HepG2 (cell line): Measurements from ENCODE around the gene ASTN2. TPM values are rescaled to one million over a fixed set of nuclear protein-coding genes. Genes with fewer than 3 reads are reported as not detected.

Experiments used
- ATAC-seq: fragments of 200-7000 bp; cut with Tn5 transposase; 3 replicates; pipeline ENCODE4 v1.9.1; 2020; ENCODE audit warnings: mild to moderate bottlenecking, moderate library complexity
- BruUV-seq: library from RNA; stranded (reverse); fragments of 400-500 nt; replicated peaks from 2 replicates; lab custom pipeline; 2021; lab: Mats Ljungman, UMichigan
- CTCF ChIA-PET: fragments of 300-600 bp; formaldehyde crosslinking; extraction: SDS; loops from one replicate; lab custom pipeline; 2021; ENCODE audit warnings: low total read pairs, inconsistent platforms, low intra/inter-chr PET ratio; lab: Yijun Ruan, JAX
- POLR2A ChIA-PET: fragments of 350-600 bp; sonication (Branson Sonifier 250); formaldehyde crosslinking; loops from one replicate; lab custom pipeline; 2020; ENCODE audit warnings: antibody characterized with exemption, inconsistent platforms; lab: Yijun Ruan, JAX
- DNase-seq: peaks from one replicate; pipeline ENCODE4 v3.0.0-alpha.2; 2015; ENCODE audit warnings: low spot score
- FAIRE-seq: peaks from 3 replicates; lab custom pipeline; 2011; peaks lifted over from hg19 to GRCh38; lab: Jason Lieb, UNC
- H2AFZ ChIP-seq: one replicate; pipeline ENCODE4 v1.6.1; 2011; ENCODE audit warnings: low read length, inconsistent platforms
- H3K27ac ChIP-seq: fragments of 300-600 bp; 3 replicates; pipeline ENCODE4 v1.8.0; 2011; ENCODE audit warnings: mixed run types, mild to moderate bottlenecking, mixed read lengths, low read length, inconsistent platforms; ENCODE audit not compliant: insufficient read depth; ENCODE audit errors: extremely low read length
- H3K27me3 ChIP-seq, 2 experiments: fragments of 200-600 bp in 1 of 2; 2 replicates in 1 of 2; 3 replicates in 1 of 2; pipeline versions ENCODE4 v1.6.0 to v1.8.0; 2011; ENCODE audit warnings: low read length in 2 of 2, mild to moderate bottlenecking in 2 of 2, moderate library complexity in 2 of 2, inconsistent platforms in 1 of 2; ENCODE audit not compliant: insufficient read depth in 2 of 2, control insufficient read depth in 1 of 2
- H3K36me3 ChIP-seq, 2 experiments: fragments of 200-600 bp in 1 of 2; replicated peaks in 1 of 2; 2 replicates in 1 of 2; 3 replicates in 1 of 2; pipeline versions ENCODE4 v1.5.1 to v1.8.0; 2011; ENCODE audit warnings: low read length in 2 of 2, inconsistent platforms in 1 of 2; ENCODE audit not compliant: insufficient read depth in 2 of 2, control insufficient read depth in 1 of 2
- H3K4me1 ChIP-seq: 2 replicates; pipeline ENCODE4 v1.5.1; 2012; ENCODE audit warnings: low read length, inconsistent platforms; ENCODE audit not compliant: insufficient read depth
- H3K4me2 ChIP-seq: 2 replicates; pipeline ENCODE4 v1.6.0; 2011; ENCODE audit warnings: low read depth, low read length, inconsistent platforms
- H3K4me3 ChIP-seq, 3 experiments: fragments of 200-600 bp in 1 of 3; sonication (generic), shearing (Covaris generic) in 1 of 3; replicated peaks in 1 of 3; 2 replicates each; pipeline ENCODE4 v1.5.1; 2011 to 2016; ENCODE audit warnings: low read length in 3 of 3, inconsistent platforms in 2 of 3, low read depth in 2 of 3, mild to moderate bottlenecking in 2 of 3, control low read depth in 1 of 3, mixed read lengths in 1 of 3; ENCODE audit not compliant: insufficient read depth in 1 of 3
- H3K79me2 ChIP-seq: one replicate; pipeline ENCODE4 v1.6.1; 2011; ENCODE audit warnings: low read length, inconsistent platforms; ENCODE audit not compliant: insufficient read depth
- H3K9ac ChIP-seq: 2 replicates; pipeline ENCODE4 v1.6.0; 2011; ENCODE audit warnings: mild to moderate bottlenecking, low read depth, low read length, inconsistent platforms; ENCODE audit not compliant: insufficient read depth
- H3K9me3 ChIP-seq: 2 replicates; pipeline ENCODE4 v1.5.1; 2012; ENCODE audit warnings: mild to moderate bottlenecking, low read length
- H4K20me1 ChIP-seq: 2 replicates; pipeline ENCODE4 v1.6.0; 2011; ENCODE audit warnings: inconsistent platforms, mild to moderate bottlenecking, low read length, moderate library complexity; ENCODE audit not compliant: insufficient read depth
- ELF3 ChIP-seq: IDR thresholded peaks from 2 replicates; pipeline ENCODE4 v1.6.1; 2016; ENCODE audit warnings: missing genetic modification reagents, missing compliant biosample characterization
- HOMEZ ChIP-seq: IDR thresholded peaks from 2 replicates; pipeline ENCODE4 v1.6.1; 2016; ENCODE audit warnings: low read depth
- NFE2L1 ChIP-seq: sonication (generic); formaldehyde crosslinking; IDR thresholded peaks from 2 replicates; pipeline ENCODE4 v1.4.0; 2020; ENCODE audit warnings: missing genetic modification reagents, mild to moderate bottlenecking, borderline replicate concordance
- SAP130 ChIP-seq: IDR thresholded peaks from 2 replicates; pipeline ENCODE4 v1.6.1; 2016; ENCODE audit warnings: low read depth
- ZNF335 ChIP-seq: sonication (generic); formaldehyde crosslinking; IDR thresholded peaks from 2 replicates; pipeline ENCODE4 v1.4.0; 2020; ENCODE audit warnings: missing genetic modification reagents
- ZNF766 ChIP-seq: sonication (generic); formaldehyde crosslinking; IDR thresholded peaks from 2 replicates; pipeline ENCODE4 v1.5.0; 2020; ENCODE audit warnings: missing genetic modification reagents, borderline replicate concordance
- WGBS: methylation state at CpG from one replicate; pipeline ENCODE4 v1.1.6; 2017; ENCODE audit warnings: low lambda C conversion rate; 5-methylcytosine and 5-hydroxymethylcytosine counted together
- in situ Hi-C: cut with HindIII; loops from 2 replicates; pipeline ENCODE4 v1.10.0; 2017; ENCODE audit warnings: low pct_unique_long_range_greater_than_20kb; ENCODE audit not compliant: extremely low pct_ligation_motif_present
- intact Hi-C: fragments of 100-400 bp; cut with micrococcal nuclease; formaldehyde crosslinking; loops from one replicate; pipeline ENCODE4 v1.10.0; 2022; ENCODE audit not compliant: unreplicated experiment
- polyA plus RNA-seq, 8 experiments: library from polyadenylated mRNA; depleted of rRNA in 3 of 8; stranded (reverse) in 7 of 8; unstranded in 1 of 8; fragments of >200 nt; fragmentation: Illumina TruSeq in 4 of 8; extraction: Trizol in 4 of 8; gene quantifications; 2 replicates each; pipeline versions ENCODE4 v1.2.1 to v1.2.3, GENCODE V29; 2011 to 2016; ENCODE audit warnings: low read depth in 4 of 8, missing spikeins in 1 of 8, mixed read lengths in 1 of 8; ENCODE audit not compliant: insufficient read depth in 1 of 8
- total RNA-seq, 5 experiments: library from RNA; depleted of rRNA; stranded (reverse); fragments of >200 nt; fragmentation: Illumina TruSeq; extraction: Trizol; gene quantifications; 2 replicates each; pipeline ENCODE4 v1.2.3, GENCODE V29; 2016; ENCODE audit warnings: low read depth in 1 of 5
- TF ChIP-seq, protein P1 (sequence below): sonication (generic); formaldehyde crosslinking; IDR thresholded peaks from 2 replicates; pipeline ENCODE4 v1.4.0; 2020; ENCODE audit warnings: mild to moderate bottlenecking, missing genetic modification reagents
- TF ChIP-seq, protein P2 (sequence below): sonication (generic); formaldehyde crosslinking; IDR thresholded peaks from 2 replicates; pipeline ENCODE4 v1.5.0; 2020; ENCODE audit warnings: mild to moderate bottlenecking, missing genetic modification reagents, borderline replicate concordance
- TF ChIP-seq, protein P3 (sequence below): sonication (generic); formaldehyde crosslinking; IDR thresholded peaks from 2 replicates; pipeline ENCODE4 v1.8.0; 2022; ENCODE audit warnings: mild to moderate bottlenecking, missing genetic modification reagents, moderate library complexity
- TF ChIP-seq, protein P4 (sequence below): sonication (generic); formaldehyde crosslinking; IDR thresholded peaks from 2 replicates; pipeline ENCODE4 v1.5.1; 2020; ENCODE audit warnings: mild to moderate bottlenecking, missing genetic modification reagents, moderate library complexity

Gene ASTN2
- total and polyA plus RNA-seq, 2 of the 13 experiments (the other 11 are each of a cell fraction or from before 2014, with no cell fraction given) = 5.2 to 13.5 TPM

DNA sequence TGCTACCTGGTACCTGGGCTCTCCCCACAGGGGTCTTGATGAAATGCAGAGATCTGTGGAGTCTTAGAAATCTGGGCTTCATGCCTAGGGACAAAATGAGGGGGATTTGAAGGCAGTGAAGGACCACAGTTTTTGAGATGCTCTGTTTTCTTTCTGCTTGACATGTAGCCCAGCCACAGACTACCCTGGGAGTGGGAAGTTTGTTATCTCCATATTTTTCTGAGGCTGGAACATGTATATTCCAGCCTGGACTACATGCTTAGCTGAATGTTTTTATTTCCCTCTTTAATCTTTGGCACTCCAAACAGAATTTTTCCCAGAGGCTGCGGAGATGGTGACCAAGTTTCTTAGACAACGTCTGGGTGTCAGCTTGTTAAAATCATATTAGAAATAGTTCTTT, 1008.4 kb downstream of the ASTN2 start (continued):
- TF ChIP-seq HOMEZ (CRISPR knock-in tag) = no peak
- TF ChIP-seq, protein P1, sequence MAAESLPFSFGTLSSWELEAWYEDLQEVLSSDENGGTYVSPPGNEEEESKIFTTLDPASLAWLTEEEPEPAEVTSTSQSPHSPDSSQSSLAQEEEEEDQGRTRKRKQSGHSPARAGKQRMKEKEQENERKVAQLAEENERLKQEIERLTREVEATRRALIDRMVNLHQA = no peak
- TF ChIP-seq, all 625 proteins: peak for 0

- Histone ChIP-seq H3K36me3 (no peaks in the 10 kb centered on the region), H3K9ac (no peak overlapping the region), H2AFZ (no peak overlapping the region), H3K4me1 (no peaks in the 10 kb centered on the region), H3K9me3 (no peaks in the 10 kb centered on the region), H3K27ac (no peak overlapping the region), H3K4me3 (no peak overlapping the region), H4K20me1 (no peaks in the 10 kb centered on the region), H3K4me2 (no peak overlapping the region), H3K27me3 (no peaks in the 10 kb centered on the region), H3K79me2 (no peaks in the 10 kb centered on the region)
- 100% methylated on average over 1 of the region's 1 CpG for WGBS
- in situ Hi-C loops (no loop called here), intact Hi-C loops (no loop called here)
- POLR2A ChIA-PET = no interaction called here
- CTCF ChIA-PET = no interaction called here
- DNase-seq (no peak), ATAC-seq (no peak), FAIRE-seq (no peak)
- BruUV-seq = no TSS peak
- TF ChIP-seq ZNF766 (CRISPR knock-in tag) (no peak), SAP130 (CRISPR knock-in tag) (no peak), NFE2L1 (no peak), ELF3 (no peak), ZNF335 (CRISPR knock-in tag) (no peak)
- TF ChIP-seq, protein P2, sequence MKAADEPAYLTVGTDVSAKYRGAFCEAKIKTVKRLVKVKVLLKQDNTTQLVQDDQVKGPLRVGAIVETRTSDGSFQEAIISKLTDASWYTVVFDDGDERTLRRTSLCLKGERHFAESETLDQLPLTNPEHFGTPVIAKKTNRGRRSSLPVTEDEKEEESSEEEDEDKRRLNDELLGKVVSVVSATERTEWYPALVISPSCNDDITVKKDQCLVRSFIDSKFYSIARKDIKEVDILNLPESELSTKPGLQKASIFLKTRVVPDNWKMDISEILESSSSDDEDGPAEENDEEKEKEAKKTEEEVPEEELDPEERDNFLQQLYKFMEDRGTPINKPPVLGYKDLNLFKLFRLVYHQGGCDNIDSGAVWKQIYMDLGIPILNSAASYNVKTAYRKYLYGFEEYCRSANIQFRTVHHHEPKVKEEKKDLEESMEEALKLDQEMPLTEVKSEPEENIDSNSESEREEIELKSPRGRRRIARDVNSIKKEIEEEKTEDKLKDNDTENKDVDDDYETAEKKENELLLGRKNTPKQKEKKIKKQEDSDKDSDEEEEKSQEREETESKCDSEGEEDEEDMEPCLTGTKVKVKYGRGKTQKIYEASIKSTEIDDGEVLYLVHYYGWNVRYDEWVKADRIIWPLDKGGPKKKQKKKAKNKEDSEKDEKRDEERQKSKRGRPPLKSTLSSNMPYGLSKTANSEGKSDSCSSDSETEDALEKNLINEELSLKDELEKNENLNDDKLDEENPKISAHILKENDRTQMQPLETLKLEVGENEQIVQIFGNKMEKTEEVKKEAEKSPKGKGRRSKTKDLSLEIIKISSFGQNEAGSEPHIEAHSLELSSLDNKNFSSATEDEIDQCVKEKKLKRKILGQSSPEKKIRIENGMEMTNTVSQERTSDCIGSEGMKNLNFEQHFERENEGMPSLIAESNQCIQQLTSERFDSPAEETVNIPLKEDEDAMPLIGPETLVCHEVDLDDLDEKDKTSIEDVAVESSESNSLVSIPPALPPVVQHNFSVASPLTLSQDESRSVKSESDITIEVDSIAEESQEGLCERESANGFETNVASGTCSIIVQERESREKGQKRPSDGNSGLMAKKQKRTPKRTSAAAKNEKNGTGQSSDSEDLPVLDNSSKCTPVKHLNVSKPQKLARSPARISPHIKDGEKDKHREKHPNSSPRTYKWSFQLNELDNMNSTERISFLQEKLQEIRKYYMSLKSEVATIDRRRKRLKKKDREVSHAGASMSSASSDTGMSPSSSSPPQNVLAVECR (CRISPR knock-in tag) = no peak
- TF ChIP-seq, protein P3, sequence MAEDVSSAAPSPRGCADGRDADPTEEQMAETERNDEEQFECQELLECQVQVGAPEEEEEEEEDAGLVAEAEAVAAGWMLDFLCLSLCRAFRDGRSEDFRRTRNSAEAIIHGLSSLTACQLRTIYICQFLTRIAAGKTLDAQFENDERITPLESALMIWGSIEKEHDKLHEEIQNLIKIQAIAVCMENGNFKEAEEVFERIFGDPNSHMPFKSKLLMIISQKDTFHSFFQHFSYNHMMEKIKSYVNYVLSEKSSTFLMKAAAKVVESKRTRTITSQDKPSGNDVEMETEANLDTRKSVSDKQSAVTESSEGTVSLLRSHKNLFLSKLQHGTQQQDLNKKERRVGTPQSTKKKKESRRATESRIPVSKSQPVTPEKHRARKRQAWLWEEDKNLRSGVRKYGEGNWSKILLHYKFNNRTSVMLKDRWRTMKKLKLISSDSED = no peak
- TF ChIP-seq, protein P4, sequence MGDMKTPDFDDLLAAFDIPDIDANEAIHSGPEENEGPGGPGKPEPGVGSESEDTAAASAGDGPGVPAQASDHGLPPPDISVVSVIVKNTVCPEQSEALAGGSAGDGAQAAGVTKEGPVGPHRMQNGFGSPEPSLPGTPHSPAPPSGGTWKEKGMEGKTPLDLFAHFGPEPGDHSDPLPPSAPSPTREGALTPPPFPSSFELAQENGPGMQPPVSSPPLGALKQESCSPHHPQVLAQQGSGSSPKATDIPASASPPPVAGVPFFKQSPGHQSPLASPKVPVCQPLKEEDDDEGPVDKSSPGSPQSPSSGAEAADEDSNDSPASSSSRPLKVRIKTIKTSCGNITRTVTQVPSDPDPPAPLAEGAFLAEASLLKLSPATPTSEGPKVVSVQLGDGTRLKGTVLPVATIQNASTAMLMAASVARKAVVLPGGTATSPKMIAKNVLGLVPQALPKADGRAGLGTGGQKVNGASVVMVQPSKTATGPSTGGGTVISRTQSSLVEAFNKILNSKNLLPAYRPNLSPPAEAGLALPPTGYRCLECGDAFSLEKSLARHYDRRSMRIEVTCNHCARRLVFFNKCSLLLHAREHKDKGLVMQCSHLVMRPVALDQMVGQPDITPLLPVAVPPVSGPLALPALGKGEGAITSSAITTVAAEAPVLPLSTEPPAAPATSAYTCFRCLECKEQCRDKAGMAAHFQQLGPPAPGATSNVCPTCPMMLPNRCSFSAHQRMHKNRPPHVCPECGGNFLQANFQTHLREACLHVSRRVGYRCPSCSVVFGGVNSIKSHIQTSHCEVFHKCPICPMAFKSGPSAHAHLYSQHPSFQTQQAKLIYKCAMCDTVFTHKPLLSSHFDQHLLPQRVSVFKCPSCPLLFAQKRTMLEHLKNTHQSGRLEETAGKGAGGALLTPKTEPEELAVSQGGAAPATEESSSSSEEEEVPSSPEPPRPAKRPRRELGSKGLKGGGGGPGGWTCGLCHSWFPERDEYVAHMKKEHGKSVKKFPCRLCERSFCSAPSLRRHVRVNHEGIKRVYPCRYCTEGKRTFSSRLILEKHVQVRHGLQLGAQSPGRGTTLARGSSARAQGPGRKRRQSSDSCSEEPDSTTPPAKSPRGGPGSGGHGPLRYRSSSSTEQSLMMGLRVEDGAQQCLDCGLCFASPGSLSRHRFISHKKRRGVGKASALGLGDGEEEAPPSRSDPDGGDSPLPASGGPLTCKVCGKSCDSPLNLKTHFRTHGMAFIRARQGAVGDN = no peak
Observed at GRCh38 chr9:116405321-116405720, 1009.5 kb downstream of the ASTN2 start.
